NCI-H146 treated with DMSO at 0.1 percent for 48 hours (cell line): ENCODE results near the gene VGLL4.

ENCODE experiments used
- DNase-seq: peaks from one replicate; lab custom pipeline; 2025; ENCODE audit not compliant: unreplicated experiment; lab: John Stamatoyannopoulos, UW

VGLL4 gene

DNA sequence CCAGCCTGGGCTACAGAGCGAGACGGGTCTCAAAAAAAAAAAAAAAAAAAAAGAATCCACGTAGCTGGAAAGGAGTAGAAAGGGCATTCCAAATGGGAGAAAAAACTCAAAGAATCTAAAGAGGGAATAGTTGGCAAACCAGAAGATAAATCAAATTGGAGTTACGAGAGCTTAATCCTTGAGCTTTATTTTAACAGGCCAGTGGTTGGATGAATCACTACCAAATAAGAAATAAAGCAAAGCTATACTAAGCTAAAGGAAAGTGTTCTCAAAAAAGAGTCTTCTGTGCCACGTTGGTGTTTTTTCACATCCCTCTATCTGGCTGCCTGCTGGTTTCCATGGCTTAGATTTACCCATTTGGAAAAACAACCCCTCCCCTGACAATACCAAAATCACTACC, 14.0 kb downstream of the VGLL4 start:
- DNase-seq: no peak

DNA sequence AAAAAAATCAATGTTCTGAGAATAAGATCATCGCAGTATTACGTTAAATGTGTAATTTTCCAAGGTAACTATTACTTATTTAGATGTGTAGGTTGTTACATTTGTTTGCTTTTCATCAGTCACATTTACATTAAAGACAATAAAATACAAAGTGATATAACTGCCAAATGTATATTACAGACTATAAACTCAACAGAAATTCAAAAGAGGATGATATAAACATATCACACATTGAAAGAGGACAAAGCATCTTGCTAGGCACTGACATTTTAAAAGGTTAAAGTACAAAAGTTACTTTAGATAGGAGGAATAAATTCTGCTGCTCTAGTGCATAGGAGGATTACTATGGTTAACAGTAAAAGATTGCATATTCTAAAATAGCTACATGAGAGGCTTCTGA, 16.1 kb downstream of the VGLL4 start:
- DNase-seq: no peak

DNA sequence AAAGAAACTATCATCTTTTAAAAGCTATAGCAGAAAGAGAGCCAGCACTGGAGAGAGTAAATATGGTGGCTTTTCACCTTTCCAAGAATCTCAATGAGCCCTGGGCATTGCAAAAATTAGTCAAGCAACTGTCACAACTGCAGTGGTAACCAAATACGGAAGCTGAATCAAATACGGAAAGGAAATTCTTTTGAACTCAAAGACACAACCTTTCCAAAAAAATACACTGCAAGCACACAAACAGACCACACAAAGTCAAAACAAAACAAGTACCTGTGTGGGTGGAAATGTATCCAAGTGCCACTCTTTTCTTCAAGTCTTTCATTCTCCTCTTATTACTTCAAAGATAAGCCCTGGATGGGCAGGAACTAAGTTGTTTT, 17.6 kb downstream of the VGLL4 start:
- DNase-seq: no peak

DNA sequence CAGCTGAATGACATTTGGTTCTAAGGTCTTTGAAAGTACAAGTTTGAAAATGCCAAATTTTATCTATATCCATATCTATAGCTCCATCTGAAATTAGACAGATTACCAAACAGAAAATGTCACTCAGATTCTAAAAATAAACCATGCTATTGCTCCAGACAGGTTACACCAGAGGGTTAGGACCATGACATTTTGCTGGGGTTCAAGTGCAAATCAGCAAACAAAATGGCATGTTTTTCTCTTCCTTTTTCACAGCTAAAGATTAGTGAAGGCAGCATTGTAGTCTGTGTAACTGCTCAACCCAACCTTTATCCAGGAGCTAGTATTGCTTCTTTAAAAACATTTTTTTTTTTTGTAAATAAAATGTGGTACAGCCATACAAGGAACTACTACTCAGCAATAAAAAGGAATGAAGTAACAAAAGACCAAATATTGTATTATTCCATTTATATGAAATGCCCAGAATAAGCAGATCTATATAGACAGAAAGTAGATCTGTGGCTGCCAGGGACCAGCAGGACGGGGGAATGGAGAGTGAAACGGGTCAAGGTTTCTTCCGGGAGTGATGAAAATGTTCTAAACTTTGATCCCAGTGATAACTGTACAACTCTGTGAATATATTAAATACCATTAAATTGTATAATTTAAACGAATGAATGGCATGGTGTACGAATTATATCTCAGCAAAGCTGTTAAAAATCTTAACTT, 18.2 kb downstream of the VGLL4 start:
- no peak for DNase-seq

DNA sequence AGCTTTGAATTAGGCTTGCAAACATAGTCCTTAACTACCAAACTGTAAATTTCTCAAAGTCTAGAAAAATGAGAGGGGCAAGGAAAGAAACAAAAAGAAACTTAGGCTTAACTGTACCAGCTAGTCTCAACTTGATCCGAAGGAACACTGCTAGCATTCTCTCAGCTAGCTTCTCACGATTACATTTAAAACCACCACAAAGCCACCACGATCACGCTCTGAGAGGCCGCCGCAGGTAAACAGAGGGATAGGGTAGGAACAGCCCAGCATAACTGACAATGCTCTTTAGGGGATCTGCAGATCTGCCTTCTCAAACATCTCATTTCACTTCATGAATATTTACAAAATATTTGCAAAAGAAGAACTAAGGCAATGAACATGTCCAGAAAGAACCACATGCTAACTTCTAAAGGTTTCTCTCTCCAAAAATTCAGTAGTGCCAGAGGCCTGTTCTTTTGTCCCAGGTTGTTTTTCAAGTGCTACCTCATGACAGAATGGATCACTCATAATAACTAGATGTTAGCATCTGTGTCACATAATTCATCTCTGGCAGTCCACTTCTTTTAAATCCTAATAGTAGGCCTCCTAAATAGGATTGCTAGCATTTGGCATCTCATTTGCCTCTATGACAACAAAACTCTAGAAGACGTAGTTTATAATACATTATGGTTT, 18.9 kb downstream of the VGLL4 start:
- DNase-seq: no peak

DNA sequence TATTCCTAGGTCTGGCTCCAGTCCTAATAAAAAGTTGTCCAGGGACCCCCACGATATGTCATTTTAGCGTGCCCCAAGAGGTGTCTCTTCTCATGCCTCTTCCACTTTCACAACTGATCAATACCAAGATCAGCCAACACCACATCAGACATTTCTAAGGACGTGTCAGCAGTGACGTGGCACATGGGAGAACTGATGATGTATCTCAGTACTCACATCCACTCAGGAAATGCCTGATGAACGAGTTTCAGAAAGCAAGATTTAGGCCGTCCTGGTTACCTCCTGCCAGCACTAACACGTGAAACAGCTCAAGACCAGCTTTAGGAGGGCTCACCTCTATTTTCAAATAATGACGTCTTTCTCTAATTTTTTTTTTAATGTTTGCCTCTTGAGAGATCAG, 19.6 kb downstream of the VGLL4 start:
- no peak for DNase-seq

DNA sequence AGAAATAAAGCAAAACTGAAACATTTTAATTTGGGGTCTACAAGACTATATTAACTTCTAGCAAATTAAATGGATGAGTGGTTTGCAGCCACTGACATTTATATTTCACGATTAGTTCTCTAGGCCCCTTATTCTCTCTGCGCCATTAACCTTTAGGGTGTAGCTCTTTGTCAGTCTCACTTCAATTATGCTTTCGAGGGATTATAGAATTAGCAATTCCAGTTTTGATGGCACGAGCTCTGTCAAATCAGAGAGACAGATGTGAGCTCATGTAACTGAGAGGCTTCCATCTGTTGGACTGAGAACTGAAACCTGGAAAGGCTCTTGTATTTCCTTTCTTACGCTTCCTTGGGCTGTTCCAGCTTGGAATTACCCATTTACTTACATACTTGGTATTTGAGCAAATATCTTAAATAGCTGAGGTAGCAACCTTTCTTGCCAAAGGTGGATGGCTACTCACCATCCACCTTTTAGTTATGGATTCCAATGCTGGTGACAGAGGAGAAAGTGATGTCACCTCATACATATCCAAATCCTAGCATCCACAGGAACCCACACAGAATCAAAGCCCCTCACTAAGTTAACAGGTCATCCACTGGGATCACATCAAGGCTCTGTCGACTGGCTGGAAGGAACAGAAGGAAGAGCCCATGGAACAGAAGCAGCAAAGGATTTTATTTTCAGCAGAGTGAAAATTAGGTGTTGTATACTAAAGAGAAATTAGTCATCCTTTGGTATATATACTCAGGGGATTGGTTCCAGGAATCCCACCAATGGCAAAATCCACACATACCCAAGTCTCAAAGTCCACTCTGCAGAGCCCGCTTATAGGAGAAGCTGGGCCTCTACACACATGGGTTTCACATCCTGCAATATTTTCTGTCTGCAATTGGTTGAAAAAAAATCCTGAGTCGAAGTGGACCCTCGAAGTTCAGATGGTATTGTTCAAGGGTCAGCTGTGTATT, 20.8 kb downstream of the VGLL4 start:
- DNase-seq: no peak

DNA sequence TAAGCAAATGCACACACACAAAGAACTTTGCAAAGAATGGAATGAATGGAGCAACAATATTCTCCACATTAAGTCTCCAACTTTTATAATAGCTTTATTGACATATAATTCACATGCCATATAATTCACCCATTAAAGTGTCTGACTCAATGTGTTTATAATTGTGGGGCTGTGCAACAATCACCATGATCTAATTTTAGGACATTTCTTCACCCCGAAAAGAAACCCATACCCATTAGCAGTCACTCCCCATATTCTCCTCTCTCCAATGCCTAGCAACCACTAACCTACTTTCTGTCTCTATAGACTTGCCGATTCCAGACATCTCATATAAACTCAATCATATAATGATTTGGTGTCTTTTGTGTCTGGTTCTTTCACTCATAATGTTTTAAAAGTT, 22.6 kb downstream of the VGLL4 start:
- DNase-seq: no peak

DNA sequence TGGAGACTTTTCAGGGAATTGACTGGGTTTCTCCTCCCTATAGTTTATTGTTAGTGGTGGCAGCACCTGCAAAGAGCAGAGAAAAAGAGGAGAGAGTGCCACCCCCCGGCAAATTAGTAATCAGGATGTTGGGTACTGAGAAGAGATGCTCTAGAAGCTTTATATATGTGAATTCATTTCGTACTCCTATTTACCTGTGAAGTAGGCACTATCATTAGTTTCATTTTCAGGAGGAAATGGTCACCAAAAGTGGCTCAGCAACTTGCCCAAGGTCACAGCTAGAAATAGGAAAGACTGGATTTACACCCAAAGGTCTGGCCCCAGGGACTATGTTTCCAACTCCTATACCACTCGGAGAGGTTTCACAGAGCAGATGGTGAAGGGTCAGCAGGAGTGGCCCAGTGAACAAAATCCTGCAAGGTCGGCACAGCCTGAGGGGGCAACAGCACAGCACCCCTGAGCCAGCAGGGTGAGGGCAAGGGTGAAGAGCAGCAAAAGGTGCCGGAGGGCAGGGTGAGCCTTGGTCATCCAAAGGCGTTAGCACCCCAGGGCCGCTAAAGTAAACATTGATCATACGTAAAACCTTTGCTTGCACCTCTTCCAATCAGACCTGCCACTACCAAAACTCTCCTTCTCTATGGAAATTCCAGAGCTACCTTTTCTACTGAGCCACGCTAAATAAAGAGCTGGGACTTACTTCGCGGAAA, 23.6 kb downstream of the VGLL4 start:
- DNase-seq: no peak

DNA sequence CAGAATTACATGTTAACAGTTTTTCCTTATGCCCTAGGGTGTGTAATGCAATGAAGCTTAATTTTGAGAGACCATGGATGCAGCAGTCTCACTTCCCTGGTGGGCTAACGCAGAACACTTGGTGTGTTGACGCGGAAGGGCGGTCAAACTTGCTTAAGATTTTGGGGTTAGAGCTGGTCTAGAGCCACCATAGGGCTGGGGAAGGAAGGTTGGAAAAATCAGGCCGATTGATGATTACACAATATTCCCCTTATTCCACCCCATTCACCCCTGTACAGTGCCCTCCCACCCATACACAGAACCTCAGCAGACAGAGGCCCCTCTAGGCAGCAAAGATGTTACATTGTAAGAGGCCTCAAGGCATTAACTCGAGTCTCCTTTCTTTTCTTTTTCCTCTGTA, 24.3 kb downstream of the VGLL4 start:
- no peak for DNase-seq

DNA sequence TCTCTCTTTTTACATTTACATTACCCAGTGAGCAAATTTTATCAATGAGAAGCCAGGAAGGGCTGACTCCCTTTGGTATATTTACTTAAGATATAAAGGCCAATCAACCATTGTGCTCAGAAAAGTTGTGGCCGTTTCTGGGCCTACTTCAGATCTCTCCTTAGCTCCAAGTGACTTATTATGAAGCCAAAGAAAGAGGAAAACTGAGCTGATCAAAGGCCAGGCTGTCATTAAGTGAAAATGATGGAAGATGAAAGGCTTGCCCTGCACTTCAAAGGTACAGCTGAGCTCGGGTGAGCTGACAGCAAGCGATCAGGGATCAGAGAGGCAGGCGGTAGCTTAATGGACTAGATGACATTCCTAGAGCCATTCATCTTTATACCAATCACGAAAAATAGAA, 24.8 kb downstream of the VGLL4 start:
- DNase-seq: no peak

DNA sequence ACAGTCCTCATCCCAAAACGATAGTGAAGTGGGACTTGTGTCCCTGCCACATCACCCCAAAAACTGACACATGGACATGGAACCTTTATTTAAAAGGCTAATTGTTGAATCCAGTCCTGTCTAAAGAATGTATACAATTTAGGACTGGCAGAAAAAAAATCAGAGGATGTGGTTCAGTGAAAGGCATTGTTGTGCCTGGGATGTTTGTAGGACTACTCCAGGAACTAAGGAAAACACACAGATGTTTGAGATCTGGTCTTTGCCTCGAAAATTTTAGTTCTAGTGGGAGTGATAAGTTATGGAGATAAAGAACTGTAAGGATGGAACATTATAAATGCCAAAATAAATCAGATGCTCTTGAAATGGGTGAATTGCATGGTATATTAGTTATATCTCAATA, 27.2 kb downstream of the VGLL4 start:
- DNase-seq: no peak

DNA sequence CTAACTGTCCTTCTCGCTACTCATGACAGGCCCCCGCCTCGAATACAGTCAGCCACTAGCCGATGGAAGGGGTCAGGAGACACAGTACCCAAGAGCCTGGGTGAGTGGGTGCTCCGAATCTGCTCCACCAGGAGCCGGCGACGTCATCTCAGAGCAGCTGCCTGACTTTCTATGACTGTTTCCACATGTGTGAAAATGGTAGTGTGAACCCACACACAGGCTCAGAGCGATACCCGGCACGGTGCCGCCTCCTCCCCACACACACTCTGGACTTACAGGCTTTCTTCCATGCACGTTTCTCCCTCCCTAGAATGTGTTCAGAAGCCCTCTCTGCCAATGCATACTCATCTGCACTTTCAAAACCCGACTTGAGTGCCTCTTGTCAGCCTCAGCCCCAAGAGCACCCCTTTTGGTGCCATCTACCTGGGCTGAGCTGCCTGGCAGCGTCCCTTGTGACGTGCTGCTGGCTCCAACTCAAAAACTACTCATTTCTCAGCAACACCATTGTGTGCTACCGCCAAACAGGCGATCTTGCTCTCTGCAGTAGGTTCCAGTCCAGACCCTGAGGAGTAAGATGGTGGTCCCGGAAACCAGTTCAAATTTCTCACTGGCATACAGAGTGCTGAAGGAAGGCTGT, 29.7 kb downstream of the VGLL4 start:
- no peak for DNase-seq

DNA sequence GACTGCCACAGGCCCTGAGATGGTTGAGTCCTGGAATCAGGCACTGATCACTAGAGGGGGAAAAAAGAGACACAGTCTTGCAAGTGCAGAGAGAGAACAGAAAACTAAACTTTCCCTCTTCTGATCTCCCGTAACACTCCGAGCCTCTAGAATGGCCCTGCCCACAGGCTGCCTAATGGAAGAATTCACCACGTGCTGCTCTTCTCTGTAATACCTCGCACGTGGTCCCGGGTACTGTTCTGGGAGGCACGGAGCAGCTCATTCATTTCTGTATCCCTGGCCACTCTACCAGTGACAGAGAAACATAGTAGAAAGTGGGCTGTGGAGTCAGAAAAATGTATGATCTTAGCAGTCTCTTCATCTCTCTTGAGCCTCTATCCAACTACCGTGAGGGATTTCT, 30.4 kb downstream of the VGLL4 start:
- DNase-seq: no peak

DNA sequence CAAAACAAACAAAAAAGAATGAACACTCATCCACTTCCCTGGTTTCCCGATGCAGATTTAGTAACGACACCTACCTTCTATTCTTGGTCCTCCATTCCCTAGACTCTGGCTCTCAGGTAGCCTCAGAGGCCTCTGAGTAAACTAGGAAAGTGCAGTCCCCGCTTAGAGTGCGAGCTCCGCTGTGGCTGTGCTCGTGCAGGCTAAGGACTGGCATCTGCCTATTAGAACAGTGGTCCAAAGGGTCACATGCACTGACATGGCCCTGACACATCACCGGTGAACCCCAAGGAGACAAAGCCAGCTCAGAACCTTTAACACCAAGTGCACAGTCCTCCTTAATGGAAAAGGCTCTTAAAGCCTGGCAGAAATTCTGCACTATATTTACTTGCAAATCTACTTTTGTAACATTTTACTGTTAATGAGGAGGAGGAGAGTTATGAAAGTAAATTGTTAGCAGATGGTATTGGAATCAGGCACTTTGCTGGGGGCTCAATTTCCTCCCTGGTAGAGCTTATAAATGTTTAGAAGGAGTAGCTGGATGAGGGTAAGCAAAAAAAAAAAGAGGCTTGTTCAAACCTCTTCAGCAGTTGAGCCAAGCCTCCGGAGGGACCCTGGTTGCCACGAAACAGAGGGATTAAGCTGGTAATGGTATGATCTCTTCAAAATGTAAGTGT, 31.1 kb downstream of the VGLL4 start:
- no peak for DNase-seq

DNA sequence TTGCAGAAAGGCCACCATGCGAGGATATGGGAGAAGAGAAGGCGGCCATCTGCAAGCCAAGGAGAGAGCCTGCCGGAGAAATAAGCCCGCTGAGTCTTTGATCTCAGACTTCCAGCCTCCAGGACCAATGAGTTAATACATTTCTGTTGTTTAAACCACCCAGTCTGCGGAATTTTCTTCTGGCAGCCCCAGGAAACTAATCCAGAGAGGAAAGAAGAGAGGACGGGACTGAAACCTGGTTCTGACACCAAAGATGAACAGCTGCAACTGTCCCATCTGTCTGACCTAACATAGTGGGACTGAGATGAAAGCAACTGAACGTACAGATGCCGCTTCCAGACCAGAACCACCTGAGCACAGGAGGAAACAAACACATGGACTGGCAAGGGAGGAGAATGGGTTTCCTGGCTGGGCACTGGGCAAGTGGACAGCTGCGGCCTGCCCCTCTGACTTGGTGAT, 32.3 kb downstream of the VGLL4 start:
- no peak for DNase-seq

DNA sequence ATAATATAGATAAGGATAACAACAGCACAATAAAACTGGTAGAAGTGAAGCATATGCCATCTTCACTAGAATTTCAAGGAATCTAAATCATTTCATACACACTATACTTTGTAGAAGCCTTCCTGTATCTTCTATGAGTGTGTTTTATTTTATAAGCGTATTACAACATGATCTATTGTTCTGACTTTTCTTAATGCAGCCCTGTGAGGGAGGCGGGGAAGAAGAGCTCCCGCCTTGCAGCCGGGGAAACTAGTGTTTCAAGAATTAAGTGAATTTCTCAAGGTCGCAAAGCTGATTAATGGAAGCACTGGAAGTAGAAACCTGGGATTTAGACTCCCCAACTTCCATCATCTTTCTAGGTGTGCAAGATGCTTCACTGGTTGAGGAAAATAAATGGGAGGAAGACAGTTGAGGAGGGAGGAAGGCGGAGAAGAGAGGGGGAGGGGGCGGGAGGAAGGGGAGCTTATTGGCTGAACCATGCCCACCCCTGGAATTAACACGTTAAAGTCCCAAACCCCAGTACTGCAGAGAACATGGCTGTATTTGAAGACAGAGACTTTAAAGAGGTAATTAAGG, 32.9 kb downstream of the VGLL4 start:
- no peak for DNase-seq

DNA sequence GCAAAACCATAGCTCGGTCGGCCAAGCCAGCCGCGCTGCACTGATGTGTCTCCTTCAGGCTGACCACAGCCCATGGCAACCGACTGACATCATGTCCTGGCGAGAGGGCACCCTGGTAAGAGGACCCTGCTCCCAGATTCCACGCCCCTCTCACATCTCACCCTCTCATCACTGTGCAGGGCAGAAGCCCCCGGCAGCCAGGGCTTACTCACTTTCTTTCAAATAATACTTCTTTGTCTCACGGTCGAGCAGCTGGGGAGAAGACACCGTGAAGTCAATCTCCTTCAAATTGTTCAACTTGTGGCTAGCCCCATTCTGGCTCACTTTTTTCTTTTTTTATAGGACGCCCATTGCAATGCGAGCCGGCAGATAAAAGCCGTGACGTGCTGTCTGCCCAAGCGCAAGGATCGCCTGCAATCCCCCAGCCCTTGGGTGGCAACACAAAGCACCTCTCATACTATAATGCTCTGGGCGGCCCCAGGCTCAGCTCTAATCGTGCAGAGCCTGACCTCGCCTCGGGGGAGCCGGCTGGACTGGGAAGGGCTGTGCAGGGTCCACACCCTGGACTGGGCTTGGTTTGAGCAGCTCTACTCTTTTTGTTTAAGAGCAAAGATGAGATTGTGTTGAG, 33.6 kb downstream of the VGLL4 start:
- no peak for DNase-seq

DNA sequence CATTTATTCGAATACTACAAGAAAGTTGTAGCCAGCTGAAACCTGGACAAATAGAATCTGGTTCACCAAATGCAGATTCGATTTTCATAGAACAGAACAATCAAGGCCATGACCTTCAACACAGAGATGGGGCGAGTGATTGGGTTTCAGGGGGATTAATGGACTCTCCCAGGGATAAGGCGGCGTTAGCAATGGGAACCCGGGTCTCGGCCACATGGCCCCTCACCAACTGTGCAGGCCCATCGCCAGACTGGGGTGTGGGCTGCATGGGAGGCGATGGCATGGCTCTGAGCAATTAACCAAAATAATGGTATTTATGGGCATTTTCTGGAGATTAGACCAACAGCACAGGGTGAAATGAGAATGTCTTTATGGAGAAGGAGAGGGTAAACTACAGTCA, 34.2 kb downstream of the VGLL4 start:
- DNase-seq: no peak
